ENCODE measurements around the gene POLE. TPM values are rescaled to one million over a fixed set of nuclear protein-coding genes. Genes with fewer than 3 reads are reported as not detected.

The POLE gene
- total RNA-seq, 1 experiment from 2014 or later = 96.1 TPM

GRCh38 chr12:132700212-132700822 is 13.2 kb upstream of the POLE start:
- Histone ChIP-seq H3K36me3 (ENCODE audit: low read depth, low read length) (0 out of 2 replicates have a peak, but pooled peaks cover 6% of the 10 kb centered on the region), H3K9me2 (replicated peaks; ENCODE audit: low read length) (no peaks in the 10 kb centered on the region), H4K20me1 (ENCODE audit: low read length) (peaks cover 5% of the 10 kb centered on the region; the same call in 1 of the 2 replicates), H3K4me3 (ENCODE audit: low read length) (no peak overlapping the region), H3K79me2 (ENCODE audit: low read length) (no peaks in the 10 kb centered on the region), H3K27ac (ENCODE audit: low read length) (0 out of 2 replicates have a peak overlapping the region, but pooled peaks have one; percentile 3), H3K4me2 (ENCODE audit: low read length) (peak overlapping the region; percentile 47), H3F3A (ENCODE audit: low read length, unreplicated experiment) (peaks cover 3% of the 10 kb centered on the region), H3K4me1 (ENCODE audit: insufficient read depth, low read length) (peaks cover 17% of the 10 kb centered on the region), H3K9me3 (ENCODE audit: low read length) (no peaks in the 10 kb centered on the region), H2AFZ (ENCODE audit: low read length) (no peak overlapping the region), H3K27me3 (ENCODE audit: low read length) (no peaks in the 10 kb centered on the region), H3K9ac (ENCODE audit: low read length) (no peak overlapping the region)
- TF ChIP-seq CTCF (conservative IDR thresholded peaks at IDR 0.05; ENCODE audit: low read depth, low read length) (no peak), EZH2phosphoT487 (IDR thresholded peaks at IDR 0.05; ENCODE audit: borderline replicate concordance, low read length) (no peak), EZH2 (IDR thresholded peaks at IDR 0.05; ENCODE audit: low read length, unreplicated experiment) (no peak)
- DNase-seq = peak; percentile 96
- POLR2A ChIA-PET (ENCODE audit: unreplicated experiment) = no interaction called here
- peak; percentile 83 for ATAC-seq
- CTCF ChIA-PET = no interaction called here
- intact Hi-C loops (cut with micrococcal nuclease) = no loop called here
- BruUV-seq (replicated peaks) = no TSS peak

GRCh38 chr12:132698341-132698740 is 11.2 kb upstream of the POLE start:
- CTCF ChIA-PET = no interaction called here

More at GRCh38 chr12:132698341-132698740, 11.2 kb upstream of the POLE start:
- no peak for ATAC-seq
- Histone ChIP-seq H3K4me3 (ENCODE audit: low read length) (no peak overlapping the region), H3K27me3 (ENCODE audit: low read length) (no peaks in the 10 kb centered on the region), H2AFZ (ENCODE audit: low read length) (no peak overlapping the region), H3F3A (ENCODE audit: low read length, unreplicated experiment) (peaks cover 3% of the 10 kb centered on the region), H3K79me2 (ENCODE audit: low read length) (no peaks in the 10 kb centered on the region), H3K4me1 (ENCODE audit: insufficient read depth, low read length) (peaks cover 17% of the 10 kb centered on the region), H3K9me2 (replicated peaks; ENCODE audit: low read length) (no peaks in the 10 kb centered on the region), H3K27ac (ENCODE audit: low read length) (no peak overlapping the region), H3K36me3 (ENCODE audit: low read depth, low read length) (0 out of 2 replicates have a peak, but pooled peaks cover 6% of the 10 kb centered on the region), H3K9me3 (ENCODE audit: low read length) (no peaks in the 10 kb centered on the region), H4K20me1 (ENCODE audit: low read length) (peaks cover 5% of the 10 kb centered on the region; the same call in 1 of the 2 replicates), H3K4me2 (ENCODE audit: low read length) (no peak overlapping the region), H3K9ac (ENCODE audit: low read length) (no peak overlapping the region)
- TF ChIP-seq EZH2phosphoT487 (IDR thresholded peaks at IDR 0.05; ENCODE audit: borderline replicate concordance, low read length) (no peak), CTCF (conservative IDR thresholded peaks at IDR 0.05; ENCODE audit: low read depth, low read length) (no peak), EZH2 (IDR thresholded peaks at IDR 0.05; ENCODE audit: low read length, unreplicated experiment) (no peak)
- no peak for DNase-seq
- BruUV-seq (replicated peaks) = no TSS peak
- intact Hi-C loops (cut with micrococcal nuclease) = no loop called here
- POLR2A ChIA-PET (ENCODE audit: unreplicated experiment) = no interaction called here
